ENCODE measurements around the gene PMF1. TPM values are rescaled to one million over a fixed set of nuclear protein-coding genes. Genes with fewer than 3 reads are reported as not detected.

Gene PMF1
- total RNA-seq, 1 donor from 2014 or later: 83.3 TPM

- Mint-ChIP-seq H3K27ac (ENCODE audit: unreplicated experiment) (no peak overlapping the region), H3K4me3 (no peak overlapping the region), H3K36me3 (ENCODE audit: low read depth) (no peaks in the 10 kb centered on the region), H3K9me3 (no peaks in the 10 kb centered on the region), H3K27me3 (ENCODE audit: low read depth) (peaks cover 22% of the 10 kb centered on the region), H3K4me1 (peaks cover 25% of the 10 kb centered on the region)
- no peak for DNase-seq (ENCODE audit: low read depth, low spot score)
- TF ChIP-seq CTCF (conservative IDR thresholded peaks at IDR 0.05): no peak
These were observed 34.1 kb downstream of the PMF1 start for GRCh38 chr1:156246781-156247459.

GRCh38 chr1:156247460-156248322 is 34.9 kb downstream of the PMF1 start, which contains the start of gene PAQR6:
Gene PAQR6 (minus strand): TSS chr1:156248056. CDS start chr1:156246731, 1,325 bp downstream.
- no peak for TF ChIP-seq CTCF (conservative IDR thresholded peaks at IDR 0.05)
- Mint-ChIP-seq H3K4me1 (peaks cover 28% of the 10 kb centered on the region), H3K36me3 (ENCODE audit: low read depth) (peaks cover 2% of the 10 kb centered on the region), H3K9me3 (no peaks in the 10 kb centered on the region), H3K27ac (ENCODE audit: unreplicated experiment) (peak within 1 kb of the TSS; percentile 86), H3K4me3 (peak within 1 kb of the TSS; percentile 77), H3K27me3 (ENCODE audit: low read depth) (peaks cover 22% of the 10 kb centered on the region)
- DNase-seq (ENCODE audit: low read depth, low spot score): peak; percentile 55

- peaks cover 21% of the 10 kb centered on the region for H3K27me3 Mint-ChIP-seq (ENCODE audit: low read depth)
- peak overlapping the region; percentile 86 for H3K27ac Mint-ChIP-seq (ENCODE audit: unreplicated experiment)
- H3K4me3 Mint-ChIP-seq: peak overlapping the region; percentile 54
- H3K9me3 Mint-ChIP-seq: no peaks in the 10 kb centered on the region
- peaks cover 28% of the 10 kb centered on the region for H3K4me1 Mint-ChIP-seq
- H3K36me3 Mint-ChIP-seq (ENCODE audit: low read depth): peaks cover 4% of the 10 kb centered on the region
- no peak for TF ChIP-seq CTCF (conservative IDR thresholded peaks at IDR 0.05)
- no peak for DNase-seq (ENCODE audit: low read depth, low spot score)
These were observed 35.5 kb downstream of the PMF1 start for GRCh38 chr1:156248323-156248683.

GRCh38 chr1:156249593-156249992 is 36.8 kb downstream of the PMF1 start:
- Mint-ChIP-seq H3K27me3 (ENCODE audit: low read depth) (peaks cover 16% of the 10 kb centered on the region), H3K4me1 (peaks cover 28% of the 10 kb centered on the region), H3K9me3 (no peaks in the 10 kb centered on the region), H3K36me3 (ENCODE audit: low read depth) (peaks cover 13% of the 10 kb centered on the region), H3K4me3 (peak overlapping the region; percentile 72), H3K27ac (ENCODE audit: unreplicated experiment) (no peak overlapping the region)
- DNase-seq (ENCODE audit: low read depth, low spot score): no peak
- no peak for TF ChIP-seq CTCF (conservative IDR thresholded peaks at IDR 0.05)

- Mint-ChIP-seq H3K36me3 (ENCODE audit: low read depth) (peaks cover 14% of the 10 kb centered on the region), H3K4me3 (peak overlapping the region; percentile 23), H3K9me3 (no peaks in the 10 kb centered on the region), H3K27me3 (ENCODE audit: low read depth) (peaks cover 6% of the 10 kb centered on the region), H3K4me1 (peaks cover 23% of the 10 kb centered on the region), H3K27ac (ENCODE audit: unreplicated experiment) (peak overlapping the region; percentile 81)
- no peak for TF ChIP-seq CTCF (conservative IDR thresholded peaks at IDR 0.05)
- DNase-seq (ENCODE audit: low read depth, low spot score): no peak
These were observed 38.7 kb downstream of the PMF1 start for GRCh38 chr1:156251527-156251926.

Measured in neural crest cell (in vitro differentiated cells).